Neuronal stem cell (in vitro differentiated cells): ENCODE measurements around the gene LPCAT1. TPM values are rescaled to one million over a fixed set of nuclear protein-coding genes. Genes with fewer than 3 reads are reported as not detected.
"Not testable (repeated sequence)": the region's sequence is repeated elsewhere in the genome, so short reads cannot be mapped to it uniquely, and the experiment has no call there.

Source experiments
- DNase-seq: peaks from one replicate; pipeline ENCODE4 v3.0.0-alpha.2; 2013; ENCODE audit warnings: low spot score
- H2AFZ ChIP-seq: one replicate; pipeline ENCODE4 v1.6.1; 2013; ENCODE audit warnings: mild to moderate bottlenecking, low read length, inconsistent platforms
- H2AK5ac ChIP-seq: 2 replicates; pipeline ENCODE4 v1.6.1; 2013; ENCODE audit warnings: low read depth, mild to moderate bottlenecking, inconsistent platforms, low read length, moderate library complexity, mixed read lengths
- H2BK120ac ChIP-seq: 2 replicates; pipeline ENCODE4 v1.6.1; 2013; ENCODE audit warnings: low read depth, mild to moderate bottlenecking, inconsistent platforms, low read length, moderate library complexity, mixed read lengths
- H2BK12ac ChIP-seq: one replicate; pipeline ENCODE4 v1.6.1; 2013; ENCODE audit warnings: low read length, inconsistent platforms
- H2BK15ac ChIP-seq: 2 replicates; pipeline ENCODE4 v1.6.1; 2013; ENCODE audit warnings: mild to moderate bottlenecking, low read length, inconsistent platforms, mixed read lengths
- H2BK5ac ChIP-seq: one replicate; pipeline ENCODE4 v1.6.1; 2013; ENCODE audit warnings: inconsistent platforms, mild to moderate bottlenecking, low read length, moderate library complexity
- H3K14ac ChIP-seq: one replicate; pipeline ENCODE4 v1.6.1; 2013; ENCODE audit warnings: low read length, inconsistent platforms
- H3K18ac ChIP-seq: 2 replicates; pipeline ENCODE4 v1.6.1; 2013; ENCODE audit warnings: low read length, inconsistent platforms
- H3K23ac ChIP-seq: 2 replicates; pipeline ENCODE4 v1.6.1; 2013; ENCODE audit warnings: low read depth, mild to moderate bottlenecking, mixed read lengths, low read length, inconsistent platforms; ENCODE audit not compliant: poor library complexity
- H3K27ac ChIP-seq: replicated peaks from 3 replicates; pipeline ENCODE4 v1.5.1; 2013; ENCODE audit warnings: low read length, inconsistent platforms
- H3K27me3 ChIP-seq, 3 experiments: 2 replicates each; pipeline ENCODE4 v1.6.1; 2013; ENCODE audit warnings: low read length in 3 of 3, mild to moderate bottlenecking in 2 of 3, inconsistent platforms in 1 of 3, low read depth in 1 of 3, mixed read lengths in 1 of 3, moderate library complexity in 1 of 3; ENCODE audit not compliant: control insufficient read depth in 3 of 3, insufficient read depth in 3 of 3
- H3K36me3 ChIP-seq, 2 donors: replicated peaks in 1 of 2; 2 replicates each; pipeline ENCODE4 v1.6.1; 2013; ENCODE audit warnings: low read length in 2 of 2; ENCODE audit not compliant: control insufficient read depth in 2 of 2, insufficient read depth in 2 of 2
- H3K4ac ChIP-seq: 2 replicates; pipeline ENCODE4 v1.6.1; 2013; ENCODE audit warnings: inconsistent platforms, mild to moderate bottlenecking, low read length, moderate library complexity
- H3K4me1 ChIP-seq, 2 donors: 1 replicate in 1 of 2; 2 replicates in 1 of 2; pipeline ENCODE4 v1.6.1; 2013; ENCODE audit warnings: low read length in 2 of 2, low read depth in 1 of 2; ENCODE audit not compliant: control insufficient read depth in 2 of 2, insufficient read depth in 1 of 2
- H3K4me2 ChIP-seq: one replicate; pipeline ENCODE4 v1.6.1; 2013; ENCODE audit warnings: mild to moderate bottlenecking, low read length, inconsistent platforms; ENCODE audit not compliant: insufficient read depth, poor library complexity, severe bottlenecking
- H3K4me3 ChIP-seq, 2 donors: 2 replicates each; pipeline ENCODE4 v1.5.1; 2013; ENCODE audit warnings: low read length in 2 of 2, mild to moderate bottlenecking in 2 of 2, inconsistent platforms in 1 of 2, moderate library complexity in 1 of 2
- H3K79me1 ChIP-seq: one replicate; pipeline ENCODE4 v1.6.1; 2013; ENCODE audit warnings: low read depth, mild to moderate bottlenecking, inconsistent platforms, low read length, moderate library complexity
- H3K9ac ChIP-seq: one replicate; pipeline ENCODE4 v1.6.1; 2013; ENCODE audit warnings: mild to moderate bottlenecking, low read depth, low read length, inconsistent platforms; ENCODE audit not compliant: poor library complexity
- H3K9me3 ChIP-seq, 2 donors: replicated peaks in 1 of 2; 2 replicates each; pipeline versions ENCODE3 to v1.6.1; 2013; ENCODE audit warnings: low read length in 2 of 2, mild to moderate bottlenecking in 2 of 2, inconsistent platforms in 1 of 2, low read depth in 1 of 2, mixed read lengths in 1 of 2, moderate library complexity in 1 of 2; ENCODE audit not compliant: control insufficient read depth in 2 of 2, insufficient read depth in 1 of 2
- H4K8ac ChIP-seq: one replicate; pipeline ENCODE4 v1.6.1; 2013; ENCODE audit warnings: low read depth, mild to moderate bottlenecking, inconsistent platforms, low read length, moderate library complexity
- H4K91ac ChIP-seq: one replicate; pipeline ENCODE4 v1.6.1; 2013; ENCODE audit warnings: low read length, low read depth, mild to moderate bottlenecking, inconsistent platforms; ENCODE audit not compliant: poor library complexity
- WGBS, 2 donors: extraction: QIAGEN DNeasy Blood & Tissue Kit; methylation state at CpG; one replicate each; pipeline ENCODE4 v1.1.7; 2013; ENCODE audit warnings: missing lambda C conversion rate in 2 of 2, mixed read lengths in 1 of 2; ENCODE audit not compliant: insufficient read length in 2 of 2, insufficient replicate concordance in 1 of 2; ENCODE audit errors: extremely low coverage in 2 of 2; 5-methylcytosine and 5-hydroxymethylcytosine counted together
- polyA plus RNA-seq, 2 experiments: library from polyadenylated mRNA; stranded (reverse); fragments of 200-250 nt; gene quantifications; one replicate each; pipeline ENCODE4 v1.2.3, GENCODE V29; 2013

LPCAT1 gene, protein sequence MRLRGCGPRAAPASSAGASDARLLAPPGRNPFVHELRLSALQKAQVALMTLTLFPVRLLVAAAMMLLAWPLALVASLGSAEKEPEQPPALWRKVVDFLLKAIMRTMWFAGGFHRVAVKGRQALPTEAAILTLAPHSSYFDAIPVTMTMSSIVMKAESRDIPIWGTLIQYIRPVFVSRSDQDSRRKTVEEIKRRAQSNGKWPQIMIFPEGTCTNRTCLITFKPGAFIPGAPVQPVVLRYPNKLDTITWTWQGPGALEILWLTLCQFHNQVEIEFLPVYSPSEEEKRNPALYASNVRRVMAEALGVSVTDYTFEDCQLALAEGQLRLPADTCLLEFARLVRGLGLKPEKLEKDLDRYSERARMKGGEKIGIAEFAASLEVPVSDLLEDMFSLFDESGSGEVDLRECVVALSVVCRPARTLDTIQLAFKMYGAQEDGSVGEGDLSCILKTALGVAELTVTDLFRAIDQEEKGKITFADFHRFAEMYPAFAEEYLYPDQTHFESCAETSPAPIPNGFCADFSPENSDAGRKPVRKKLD
- 92.2 TPM for polyA plus RNA-seq (2013, experiment 1 of 2)
- polyA plus RNA-seq (2013, experiment 2 of 2) = 93.4 TPM

DNA sequence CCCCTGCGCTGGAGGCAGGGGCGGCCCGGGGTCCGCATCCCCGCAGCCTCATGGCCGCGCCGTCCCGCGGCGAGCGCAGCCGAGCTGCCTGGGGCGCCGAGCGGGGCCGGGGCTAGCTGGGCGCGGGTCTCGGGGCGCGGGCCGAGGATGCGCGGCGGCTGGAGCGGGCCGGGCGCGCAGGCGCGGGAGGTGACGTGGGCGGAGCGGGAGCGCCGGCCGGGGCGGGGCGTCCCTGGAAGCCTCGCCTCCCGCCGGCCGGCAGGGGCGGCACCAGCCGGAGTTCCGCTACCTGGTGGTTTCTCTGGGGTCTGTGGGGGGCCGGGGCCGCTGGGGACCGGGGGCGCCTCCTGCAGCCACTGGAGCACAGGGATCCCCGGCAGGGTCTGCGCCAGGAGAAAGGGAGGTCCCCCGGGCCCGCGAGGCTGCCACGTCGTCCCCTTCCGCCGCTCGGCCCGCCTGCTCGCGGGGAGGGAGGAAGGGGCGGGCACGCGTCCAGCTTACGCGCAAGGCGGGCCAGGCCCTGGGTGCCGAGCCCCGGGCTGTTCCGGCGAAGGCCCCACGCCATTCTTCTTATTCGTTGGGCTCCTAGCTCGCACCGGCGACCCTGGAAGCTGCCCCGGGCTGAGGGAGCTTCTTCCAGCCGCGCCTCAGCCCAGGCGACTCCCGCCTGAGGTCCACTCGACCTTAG, at the start of gene LPCAT1:
Gene LPCAT1 (minus strand): TSS at position 168 of the 688 bp plus-strand sequence. CDS start 116 bp downstream, at position 52.
- DNase-seq = peak; percentile 77
- WGBS, 2 donors = no CpG with 5 or more reads among the region's 85 CpGs
- H2BK120ac ChIP-seq = peak within 1 kb of the TSS; percentile 63
- peaks cover 0 to 5% (median 0%) of the 10 kb centered on the region in 3 experiments for H3K27me3 ChIP-seq
- H3K27ac ChIP-seq = peak within 1 kb of the TSS; percentile 51
- peak within 1 kb of the TSS; percentile 71 for H3K14ac ChIP-seq
- peak within 1 kb of the TSS; percentile 54 to 98 for H3K4me3 ChIP-seq
- peak within 1 kb of the TSS; percentile 99 for H2AFZ ChIP-seq
- H3K4me2 ChIP-seq = peak within 1 kb of the TSS; percentile 96
- peak within 1 kb of the TSS; percentile 98 for H4K8ac ChIP-seq
- H2AK5ac ChIP-seq = peak within 1 kb of the TSS; percentile 89
- H3K23ac ChIP-seq = peak within 1 kb of the TSS; percentile 52
- peak within 1 kb of the TSS; percentile 97 for H3K18ac ChIP-seq
- no peak within 1 kb of the TSS for H4K91ac ChIP-seq
- H3K79me1 ChIP-seq = peaks cover 15% of the 10 kb centered on the region
- peak within 1 kb of the TSS; percentile 78 for H2BK12ac ChIP-seq
- H2BK15ac ChIP-seq = peak within 1 kb of the TSS; percentile 97
- no peak within 1 kb of the TSS for H3K4ac ChIP-seq
- H3K4me1 ChIP-seq = peaks cover 12 to 14% of the 10 kb centered on the region in 2 donors
- no peaks in the 10 kb centered on the region for H3K9me3 ChIP-seq
- H3K36me3 ChIP-seq = peaks cover 12 to 25% of the 10 kb centered on the region in 2 donors
- H3K9ac ChIP-seq = peak within 1 kb of the TSS; percentile 90
- H2BK5ac ChIP-seq = peak within 1 kb of the TSS; percentile 56

DNA sequence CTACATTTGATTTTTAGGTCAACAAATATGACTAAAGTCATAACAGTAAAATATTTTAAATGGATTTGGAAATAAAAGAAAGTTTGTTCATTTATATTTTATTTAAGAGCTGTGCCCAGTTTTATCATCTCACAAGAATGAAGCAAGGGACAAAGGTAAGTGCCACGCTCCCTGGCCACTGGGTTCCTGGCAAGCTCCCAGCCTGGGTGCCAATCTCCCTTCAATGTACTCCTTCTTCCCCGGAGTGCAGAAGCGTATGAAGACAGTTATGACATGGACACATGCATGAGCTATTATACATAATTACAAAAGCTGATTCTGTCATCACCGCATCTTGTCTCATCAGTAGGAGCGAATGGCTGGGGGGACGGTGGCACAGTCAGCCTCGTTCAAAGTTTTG, 48.1 kb upstream of the LPCAT1 start:
- not testable (repeated sequence) for H3K23ac ChIP-seq, H2AK5ac ChIP-seq, H4K91ac ChIP-seq, H3K79me1 ChIP-seq, H3K4me2 ChIP-seq, H3K4ac ChIP-seq, H3K27ac ChIP-seq, H3K9me3 ChIP-seq, H3K18ac ChIP-seq, H2AFZ ChIP-seq, H3K4me1 ChIP-seq, H2BK12ac ChIP-seq, H2BK120ac ChIP-seq, H3K9ac ChIP-seq, H3K27me3 ChIP-seq, H2BK15ac ChIP-seq, DNase-seq, H3K4me3 ChIP-seq, H3K14ac ChIP-seq, H4K8ac ChIP-seq, H2BK5ac ChIP-seq
- WGBS, 2 donors = no CpG with 5 or more reads among the region's 7 CpGs
- peaks cover 11 to 18% of the 10 kb centered on the region in 2 donors for H3K36me3 ChIP-seq

DNA sequence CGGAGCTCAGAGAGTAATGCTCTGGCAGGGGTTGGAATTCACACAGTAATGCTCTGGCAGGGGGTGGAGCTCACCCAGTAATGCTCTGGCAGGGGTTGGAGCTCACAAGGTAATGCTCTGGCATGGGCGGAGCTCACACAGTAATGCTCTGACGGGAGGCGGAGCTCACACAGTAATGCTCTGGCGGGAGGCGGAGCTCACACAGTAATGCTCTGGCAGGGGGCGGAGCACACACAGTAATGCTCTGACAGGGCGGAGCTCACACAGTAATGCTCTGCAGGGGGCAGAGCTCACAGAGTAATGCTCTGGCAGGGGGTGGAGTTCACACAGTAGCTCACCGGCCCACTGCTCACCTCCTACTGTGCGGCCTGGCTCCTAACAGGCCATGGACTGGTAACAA, 47.2 kb upstream of the LPCAT1 start:
- Histone ChIP-seq H3K27ac (no peak overlapping the region), H3K14ac (no peak overlapping the region)

More for the DNA sequence above, 47.2 kb upstream of the LPCAT1 start:
- DNase-seq = no peak
- no peaks in the 10 kb centered on the region for H3K27me3 ChIP-seq
- no peak overlapping the region for H3K18ac ChIP-seq
- no peak overlapping the region for H2BK120ac ChIP-seq
- H4K8ac ChIP-seq = no peak overlapping the region
- H3K36me3 ChIP-seq = peaks cover 11 to 18% of the 10 kb centered on the region in 2 donors
- no peak overlapping the region for H2AFZ ChIP-seq
- H3K4ac ChIP-seq = no peak overlapping the region
- no peak overlapping the region for H2BK5ac ChIP-seq
- H3K9ac ChIP-seq = no peak overlapping the region
- no peak overlapping the region for H3K4me3 ChIP-seq
- H3K4me1 ChIP-seq = peaks cover 0 to 5% of the 10 kb centered on the region in 2 donors
- WGBS, 2 donors = no CpG with 5 or more reads among the region's 10 CpGs
- H2BK12ac ChIP-seq = no peak overlapping the region
- H3K79me1 ChIP-seq = no peaks in the 10 kb centered on the region
- no peak overlapping the region for H4K91ac ChIP-seq
- H2AK5ac ChIP-seq = no peak overlapping the region
- H3K9me3 ChIP-seq = peaks cover 0 to 3% of the 10 kb centered on the region in 2 donors
- no peak overlapping the region for H2BK15ac ChIP-seq
- H3K4me2 ChIP-seq = no peak overlapping the region
- peak overlapping the region; percentile 55 for H3K23ac ChIP-seq
